Body of pancreas (tissue), 4 donors: ENCODE measurements around the gene SLC29A1. TPM values are rescaled to one million over a fixed set of nuclear protein-coding genes. Genes with fewer than 3 reads are reported as not detected.

Experiments used
- ATAC-seq: fragments of 150-250 bp; one replicate; pipeline ENCODE4 v1.9.1; 2016
- DNase-seq, 4 donors: peaks; one replicate each; pipeline ENCODE4 v3.0.0-alpha.2; 2019
- H3K27ac ChIP-seq, 4 donors: fragments of 200-600 bp; sonication (generic); 1 replicate in 3 of 4; 2 replicates in 1 of 4; pipeline versions ENCODE4 v1.5.1 to v1.6.1; 2016 to 2019; ENCODE audit warnings: mild to moderate bottlenecking in 1 of 4, mixed read lengths in 1 of 4, moderate library complexity in 1 of 4
- H3K27me3 ChIP-seq, 2 donors: fragments of 200-600 bp; sonication (generic); one replicate each; pipeline ENCODE4 v1.6.0; 2016; ENCODE audit warnings: mild to moderate bottlenecking in 1 of 2
- H3K36me3 ChIP-seq, 2 donors: fragments of 200-600 bp; sonication (generic); replicated peaks in 1 of 2; 2 replicates each; pipeline ENCODE4 v1.5.1; 2016; ENCODE audit warnings: low read depth in 2 of 2; ENCODE audit not compliant: insufficient read depth in 1 of 2
- H3K4me1 ChIP-seq: fragments of 200-600 bp; sonication (generic); one replicate; pipeline ENCODE4 v1.6.0; 2016
- H3K4me3 ChIP-seq, 2 donors: fragments of 200-600 bp; sonication (generic); 1 replicate in 1 of 2; 2 replicates in 1 of 2; pipeline ENCODE4 v1.5.1; 2016 to 2019
- H3K9me3 ChIP-seq, 3 donors: fragments of 200-600 bp; sonication (generic); 1 replicate in 2 of 3; 2 replicates in 1 of 3; pipeline ENCODE4 v1.5.1; 2016
- POLR2A ChIP-seq, 3 donors: fragments of 450-650 bp; IDR thresholded peaks; one replicate each; pipeline ENCODE4 v1.6.1; 2016; ENCODE audit warnings: antibody characterized with exemption in 3 of 3, mild to moderate bottlenecking in 2 of 3
- WGBS, 2 donors: methylation state at CpG; one replicate each; pipeline ENCODE4 v1.1.5; 2017; 5-methylcytosine and 5-hydroxymethylcytosine counted together
- intact Hi-C: fragments of 100-400 bp; cut with DNase I; formaldehyde crosslinking; loops from one replicate; pipeline ENCODE4 v1.15.1; 2023
- total RNA-seq, 2 donors: library from RNA; depleted of rRNA; stranded (reverse); fragments of >200 nt; gene quantifications; one replicate each; pipeline ENCODE4 v1.1.0, GENCODE V29; 2016
- TF ChIP-seq, protein P1 (sequence below), 7 experiments: fragments of 450-650 bp in 4 of 7; fragments of 200-600 bp in 3 of 7; sonication (generic) in 3 of 7; IDR thresholded peaks; one replicate each; pipeline ENCODE4 v1.5.1; 2016 to 2019; ENCODE audit warnings: antibody characterized with exemption in 7 of 7

The SLC29A1 gene
- total RNA-seq, 2 donors from 2014 or later, result 44.8 to 90.3 TPM

DNA sequence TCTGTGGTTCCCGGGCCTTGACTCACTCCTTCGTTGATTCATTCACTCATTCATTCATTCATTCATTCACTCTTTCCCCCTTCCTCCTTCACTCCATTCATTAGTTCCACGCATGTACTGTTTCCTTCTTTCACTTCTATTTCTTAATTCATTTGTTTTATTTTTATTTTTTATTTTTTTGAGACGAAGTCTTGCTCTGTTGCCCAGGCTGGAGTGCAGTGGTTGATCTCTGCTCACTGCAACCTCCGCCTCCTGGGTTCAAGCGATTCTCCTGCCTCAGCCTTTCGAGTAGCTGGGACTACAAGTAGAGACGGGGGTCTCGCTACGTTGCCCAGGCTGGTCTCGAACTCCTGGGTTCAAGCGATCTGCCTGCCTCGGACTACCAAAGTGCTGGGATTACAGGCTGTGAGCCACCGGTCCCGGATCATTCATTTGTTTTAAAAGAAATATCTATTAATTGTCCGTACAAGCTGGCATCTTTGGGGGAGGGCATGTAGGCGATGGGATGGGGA, 42.4 kb downstream of the SLC29A1 start:
- H3K9me3 ChIP-seq, result no peaks in the 10 kb centered on the region
- peaks cover 0 to 4% of the 10 kb centered on the region in 2 donors for H3K27me3 ChIP-seq
- 61 to 62% methylated on average over 17 of the region's 17 CpGs for WGBS, 2 donors
- no peak for ATAC-seq
- intact Hi-C loops, result no loop called here
- peak overlapping the region in 3 of 4 donors; percentile 83 to 90 (median 87) for H3K27ac ChIP-seq
- H3K4me1 ChIP-seq, result peaks cover 34% of the 10 kb centered on the region
- TF ChIP-seq, protein P1, sequence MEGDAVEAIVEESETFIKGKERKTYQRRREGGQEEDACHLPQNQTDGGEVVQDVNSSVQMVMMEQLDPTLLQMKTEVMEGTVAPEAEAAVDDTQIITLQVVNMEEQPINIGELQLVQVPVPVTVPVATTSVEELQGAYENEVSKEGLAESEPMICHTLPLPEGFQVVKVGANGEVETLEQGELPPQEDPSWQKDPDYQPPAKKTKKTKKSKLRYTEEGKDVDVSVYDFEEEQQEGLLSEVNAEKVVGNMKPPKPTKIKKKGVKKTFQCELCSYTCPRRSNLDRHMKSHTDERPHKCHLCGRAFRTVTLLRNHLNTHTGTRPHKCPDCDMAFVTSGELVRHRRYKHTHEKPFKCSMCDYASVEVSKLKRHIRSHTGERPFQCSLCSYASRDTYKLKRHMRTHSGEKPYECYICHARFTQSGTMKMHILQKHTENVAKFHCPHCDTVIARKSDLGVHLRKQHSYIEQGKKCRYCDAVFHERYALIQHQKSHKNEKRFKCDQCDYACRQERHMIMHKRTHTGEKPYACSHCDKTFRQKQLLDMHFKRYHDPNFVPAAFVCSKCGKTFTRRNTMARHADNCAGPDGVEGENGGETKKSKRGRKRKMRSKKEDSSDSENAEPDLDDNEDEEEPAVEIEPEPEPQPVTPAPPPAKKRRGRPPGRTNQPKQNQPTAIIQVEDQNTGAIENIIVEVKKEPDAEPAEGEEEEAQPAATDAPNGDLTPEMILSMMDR (IDR thresholded peaks at IDR 0.05), result no peak
- no peak for TF ChIP-seq POLR2A (IDR thresholded peaks at IDR 0.05)
- no peak for DNase-seq
- H3K36me3 ChIP-seq, result no peaks in the 10 kb centered on the region
- no peak overlapping the region for H3K4me3 ChIP-seq

DNA sequence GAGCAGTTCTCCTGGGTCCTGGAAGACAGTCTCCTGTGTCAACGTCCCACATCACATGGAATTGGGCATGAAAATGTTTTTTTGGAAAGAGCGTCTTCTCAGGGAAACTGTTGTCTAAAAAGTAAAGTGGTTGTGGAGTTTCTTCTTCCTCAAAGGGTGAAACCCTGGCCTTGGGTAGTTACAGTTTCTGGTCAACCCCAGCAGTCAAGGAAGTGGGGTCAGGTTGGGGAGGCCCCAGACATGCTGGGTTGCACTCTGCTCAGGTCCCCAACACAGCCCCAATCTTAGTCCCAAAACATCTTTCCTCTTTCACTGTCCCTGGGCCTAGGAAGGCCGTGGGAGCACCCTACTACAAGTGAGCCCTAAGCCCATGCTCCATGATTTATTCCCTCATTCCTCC, 43.0 kb downstream of the SLC29A1 start:
- DNase-seq, result no peak

DNA sequence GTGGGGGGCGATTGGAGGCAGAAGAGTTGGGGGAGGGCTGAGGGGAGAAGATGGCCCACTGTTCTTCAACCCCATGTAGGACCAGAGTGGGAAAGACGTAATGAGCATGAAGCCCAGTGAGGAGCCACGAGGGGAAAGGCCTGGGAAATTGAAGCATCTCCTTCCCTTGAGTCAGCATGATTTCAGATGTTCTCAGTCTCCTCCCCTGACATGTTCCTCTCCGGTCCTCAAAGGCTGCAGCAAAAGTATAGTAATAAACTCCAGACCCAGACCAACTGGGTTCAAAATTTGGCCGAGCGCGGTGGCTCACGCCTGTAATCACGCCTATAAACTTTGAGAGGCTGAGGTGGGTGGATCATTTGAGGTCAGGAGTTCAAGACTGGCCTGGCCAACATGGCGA, 43.9 kb downstream of the SLC29A1 start:
- ATAC-seq, result no peak
- Histone ChIP-seq H3K9me3 (no peaks in the 10 kb centered on the region), H3K27me3 (peaks cover 0 to 4% of the 10 kb centered on the region in 2 donors), H3K27ac (no peak overlapping the region), H3K36me3 (no peaks in the 10 kb centered on the region), H3K4me1 (peaks cover 26% of the 10 kb centered on the region), H3K4me3 (no peak overlapping the region)
- TF ChIP-seq, protein P1 (IDR thresholded peaks at IDR 0.05), result no peak
- WGBS, 2 donors, result 59 to 63% methylated on average over 10 of the region's 10 CpGs
- intact Hi-C loops, result no loop called here
- no peak for DNase-seq

More for the DNA sequence above, 43.0 kb downstream of the SLC29A1 start:
- intact Hi-C loops, result no loop called here
- ATAC-seq, result no peak
- Histone ChIP-seq H3K36me3 (no peaks in the 10 kb centered on the region), H3K27me3 (peaks cover 0 to 4% of the 10 kb centered on the region in 2 donors), H3K27ac (no peak overlapping the region), H3K9me3 (no peaks in the 10 kb centered on the region), H3K4me3 (no peak overlapping the region), H3K4me1 (peaks cover 34% of the 10 kb centered on the region)
- TF ChIP-seq, protein P1 (IDR thresholded peaks at IDR 0.05), result no peak
- TF ChIP-seq POLR2A (IDR thresholded peaks at IDR 0.05), result no peak
- 51 to 61% methylated on average over 3 of the region's 3 CpGs for WGBS, 2 donors

DNA sequence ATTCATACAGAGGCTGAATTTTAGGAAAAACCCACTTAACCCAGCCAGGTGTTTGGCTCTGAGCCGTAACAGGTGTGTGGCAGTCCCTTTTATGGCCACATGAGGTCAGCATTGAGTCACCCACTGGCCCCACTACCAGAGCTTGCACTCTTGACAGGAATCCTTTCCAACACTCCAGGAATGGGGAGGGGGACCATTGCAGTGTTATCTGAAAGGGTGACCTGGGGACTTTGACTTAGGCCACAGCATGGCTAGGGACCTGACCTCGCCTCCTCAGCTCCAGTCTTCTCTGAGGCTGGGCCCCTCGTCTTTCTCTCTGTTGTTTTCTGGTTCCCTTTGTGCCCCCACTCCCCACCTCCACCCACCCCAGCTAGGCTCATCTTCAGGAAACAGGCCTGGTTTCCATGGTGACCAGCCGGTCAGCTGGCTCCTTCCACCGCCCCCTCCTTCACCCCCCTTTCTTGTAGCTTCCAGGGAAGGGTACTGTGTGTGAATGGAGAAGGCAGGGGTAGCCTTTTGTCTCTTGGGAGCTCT, 44.8 kb downstream of the SLC29A1 start:
- Histone ChIP-seq H3K4me1 (peaks cover 17% of the 10 kb centered on the region), H3K36me3 (no peaks in the 10 kb centered on the region), H3K4me3 (no peak overlapping the region), H3K27ac (no peak overlapping the region), H3K9me3 (no peaks in the 10 kb centered on the region), H3K27me3 (peaks cover 0 to 4% of the 10 kb centered on the region in 2 donors)
- WGBS, 2 donors, result 24% methylated on average over 5 of the region's 5 CpGs
- TF ChIP-seq, protein P1 (IDR thresholded peaks at IDR 0.05), result peak; percentile 85 to 95 (median 89)
- TF ChIP-seq POLR2A (IDR thresholded peaks at IDR 0.05), result no peak
- intact Hi-C loops, result no loop called here
- DNase-seq (peak; percentile 62 to 76 (median 69)), ATAC-seq (peak; percentile 30)
